Activated B cell treated with CpG ODN at 0.5 μM for 24 hours (primary cell): ENCODE measurements around the gene GPR87. TPM values are rescaled to one million over a fixed set of nuclear protein-coding genes. Genes with fewer than 3 reads are reported as not detected.

Source experiments
- ATAC-seq: fragments of 200-7000 bp; cut with Tn5 transposase; one replicate; pipeline ENCODE4 v1.10.0; 2021; ENCODE audit warnings: low read depth, mild to moderate bottlenecking, moderate library complexity
- CTCF ChIA-PET: fragments of 350-600 bp; sonication (Branson Sonifier 250); formaldehyde crosslinking; loops from one replicate; lab custom pipeline; 2021; ENCODE audit warnings: antibody characterized with exemption; lab: Charles Lee
- POLR2A ChIA-PET: fragments of 350-600 bp; sonication (Branson Sonifier 250); formaldehyde crosslinking; loops from one replicate; lab custom pipeline; 2021; ENCODE audit warnings: antibody characterized with exemption; lab: Charles Lee
- DNase-seq: peaks from one replicate; pipeline ENCODE4 v3.0.0; 2022
- H3K27ac Mint-ChIP-seq: one replicate; pipeline ENCODE4 v1.8.0; 2020; ENCODE audit warnings: mixed read lengths
- H3K27me3 Mint-ChIP-seq: one replicate; pipeline ENCODE4 v1.8.0; 2021; ENCODE audit warnings: mixed read lengths
- H3K36me3 Mint-ChIP-seq: one replicate; pipeline ENCODE4 v1.8.0; 2021; ENCODE audit warnings: low read depth, mixed read lengths
- H3K4me1 Mint-ChIP-seq: one replicate; pipeline ENCODE4 v1.8.0; 2021; ENCODE audit warnings: mixed read lengths
- H3K4me3 Mint-ChIP-seq: one replicate; pipeline ENCODE4 v1.8.0; 2020; ENCODE audit warnings: mild to moderate bottlenecking, mixed read lengths
- H3K9me3 Mint-ChIP-seq: one replicate; pipeline ENCODE4 v1.8.0; 2020; ENCODE audit warnings: mixed read lengths
- CTCF ChIP-seq: fragments of 200-600 bp; IDR thresholded peaks from one replicate; pipeline ENCODE4 v1.8.0; 2022; ENCODE audit warnings: antibody characterized with exemption, mild to moderate bottlenecking
- intact Hi-C: fragments of 100-400 bp; cut with micrococcal nuclease; formaldehyde crosslinking; loops from one replicate; pipeline ENCODE4 v1.15.1; 2024
- total RNA-seq: library from RNA; stranded (reverse); gene quantifications from 2 replicates; pipeline ENCODE4 v1.2.3, GENCODE V29; 2022

GPR87 gene
- total RNA-seq, 1 donor from 2014 or later = not detected

GRCh38 chr3:151290673-151291072 is 25.9 kb downstream of the GPR87 start:
- intact Hi-C loops = loop anchor here (1.0 to 2.0 kb wide), 3 partner anchors 370 to 628 kb away; no protein-coding TSS in a partner anchor
- no peak for ATAC-seq

GRCh38 chr3:151289445-151289844 is 27.2 kb downstream of the GPR87 start:
- H3K27me3 Mint-ChIP-seq = no peaks in the 10 kb centered on the region
- TF ChIP-seq CTCF = no peak
- H3K4me3 Mint-ChIP-seq = no peak overlapping the region
- no peaks in the 10 kb centered on the region for H3K36me3 Mint-ChIP-seq
- ChIA-PET CTCF (interaction anchor here (0.8 to 1.9 kb wide), 3 partner anchors 11 to 133 kb away, joined by 3 to 5 read pairs (median 4); partner anchors contain the start of gene P2RY14), POLR2A (no interaction called here)
- ATAC-seq (no peak), DNase-seq (no peak)
- no peak overlapping the region for H3K27ac Mint-ChIP-seq
- intact Hi-C loops = no loop called here
- H3K4me1 Mint-ChIP-seq = no peaks in the 10 kb centered on the region
- no peaks in the 10 kb centered on the region for H3K9me3 Mint-ChIP-seq

More at GRCh38 chr3:151290673-151291072, 25.9 kb downstream of the GPR87 start:
- no peak overlapping the region for H3K27ac Mint-ChIP-seq
- H3K27me3 Mint-ChIP-seq = no peaks in the 10 kb centered on the region
- H3K4me1 Mint-ChIP-seq = no peaks in the 10 kb centered on the region
- no peak for DNase-seq
- no peaks in the 10 kb centered on the region for H3K9me3 Mint-ChIP-seq
- no peak overlapping the region for H3K4me3 Mint-ChIP-seq
- ChIA-PET CTCF (interaction anchor here (1.0 to 1.3 kb wide), 2 partner anchors 544 to 546 kb away, joined by 4 read pairs; no protein-coding TSS in a partner anchor), POLR2A (no interaction called here)
- H3K36me3 Mint-ChIP-seq = no peaks in the 10 kb centered on the region
- TF ChIP-seq CTCF = no peak

DNA sequence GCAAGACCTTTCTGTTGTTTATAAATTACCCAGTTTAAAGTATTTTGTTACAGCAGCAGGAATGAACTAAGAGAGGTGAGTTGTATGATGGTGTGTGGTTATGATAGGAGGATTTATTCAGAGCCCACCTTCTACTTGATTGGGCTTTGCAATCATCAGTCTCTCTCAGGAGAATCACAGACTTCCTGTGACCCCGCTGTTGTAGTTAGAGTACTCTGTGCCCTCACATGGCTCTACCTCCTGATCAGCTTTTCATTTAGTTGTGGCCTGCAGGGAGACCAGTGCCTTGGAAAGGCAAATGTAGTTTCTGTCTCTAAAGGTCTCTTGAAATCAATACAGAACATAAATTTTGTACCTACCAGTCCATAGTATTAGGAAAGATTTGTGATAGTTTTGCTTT is 30.7 kb downstream of the GPR87 start:
- ChIA-PET CTCF (interaction anchor here (1.0 to 5.4 kb wide), 4 partner anchors 58 to 129 kb away, joined by 3 to 46 read pairs (median 10); no protein-coding TSS in a partner anchor), POLR2A (no interaction called here)
- Mint-ChIP-seq H3K27me3 (no peaks in the 10 kb centered on the region), H3K4me1 (peaks cover 3% of the 10 kb centered on the region), H3K9me3 (no peaks in the 10 kb centered on the region), H3K4me3 (no peak overlapping the region), H3K27ac (no peak overlapping the region), H3K36me3 (no peaks in the 10 kb centered on the region)
- TF ChIP-seq CTCF = no peak
- intact Hi-C loops = no loop called here
- ATAC-seq (no peak), DNase-seq (no peak)

DNA sequence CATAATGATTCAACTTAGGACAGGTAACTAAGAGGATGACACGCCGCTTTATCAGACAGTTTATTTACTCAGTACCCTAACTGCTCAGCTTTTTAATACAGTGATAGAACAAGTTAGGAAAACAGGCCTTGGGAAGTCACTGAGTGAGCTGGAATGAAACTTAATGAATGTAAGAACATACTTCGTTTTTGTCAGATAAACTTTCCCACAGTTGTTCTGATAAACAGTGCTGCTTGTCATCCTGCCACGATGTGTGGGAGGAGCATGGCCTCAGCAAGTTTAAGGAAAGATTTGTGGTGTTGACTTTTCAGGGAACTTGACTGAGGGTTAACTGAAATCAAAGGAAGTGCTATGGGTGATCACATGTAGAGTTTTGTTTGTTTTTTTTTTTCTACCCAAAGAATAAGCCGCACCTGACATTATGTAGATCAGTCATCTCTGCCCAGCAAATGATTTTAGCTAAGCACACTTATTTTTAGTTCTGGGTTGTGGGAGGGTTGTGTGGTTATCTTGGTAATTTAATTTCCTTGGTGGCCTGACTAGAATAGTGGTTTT is 32.6 kb downstream of the GPR87 start:
- Mint-ChIP-seq H3K36me3 (no peaks in the 10 kb centered on the region), H3K4me3 (no peak overlapping the region), H3K27me3 (no peaks in the 10 kb centered on the region), H3K9me3 (no peaks in the 10 kb centered on the region), H3K27ac (no peak overlapping the region), H3K4me1 (peaks cover 19% of the 10 kb centered on the region)
- intact Hi-C loops = loop anchor here (1.0 kb wide), 5 partner anchors 57 to 756 kb away; no protein-coding TSS in a partner anchor
- ATAC-seq (no peak), DNase-seq (no peak)
- ChIA-PET POLR2A (no interaction called here), CTCF (interaction anchor here (0.9 to 5.4 kb wide), 4 partner anchors 54 to 116 kb away, joined by 4 to 46 read pairs (median 11); no protein-coding TSS in a partner anchor)
- TF ChIP-seq CTCF = no peak

- Mint-ChIP-seq H3K36me3 (no peaks in the 10 kb centered on the region), H3K4me1 (peaks cover 25% of the 10 kb centered on the region), H3K4me3 (no peak overlapping the region), H3K27me3 (no peaks in the 10 kb centered on the region), H3K27ac (no peak overlapping the region), H3K9me3 (no peaks in the 10 kb centered on the region)
- CTCF ChIA-PET = interaction anchor here (0.9 to 9.6 kb wide), 8 partner anchors 17 to 115 kb away, joined by 3 to 237 read pairs (median 17); no protein-coding TSS in a partner anchor
- POLR2A ChIA-PET = no interaction called here
- ATAC-seq (no peak), DNase-seq (no peak)
- intact Hi-C loops = loop anchor here (1.0 kb wide), 5 partner anchors 56 to 755 kb away; no protein-coding TSS in a partner anchor
- TF ChIP-seq CTCF = no peak
Measured at GRCh38 chr3:151283387-151283786, 33.2 kb downstream of the GPR87 start.
